Breast epithelium (tissue), 4 donors: ENCODE results near the gene DNAH8. TPM values are rescaled to one million over a fixed set of nuclear protein-coding genes. Genes with fewer than 3 reads are reported as not detected.

Experiments used
- DNase-seq, 2 donors: peaks; one replicate each; pipeline ENCODE4 v3.0.0-alpha.2; 2019; ENCODE audit warnings: low spot score in 2 of 2
- H3K27ac ChIP-seq, 2 donors: fragments of 200-600 bp; sonication (generic) in 1 of 2; one replicate each; pipeline ENCODE4 v1.5.1; 2016 to 2019; ENCODE audit warnings: mild to moderate bottlenecking in 1 of 2
- H3K27me3 ChIP-seq, 2 donors: fragments of 200-600 bp; sonication (generic) in 1 of 2; one replicate each; pipeline versions ENCODE4 v1.5.1 to v1.6.0; 2017 to 2019; ENCODE audit warnings: control low read depth in 1 of 2, mild to moderate bottlenecking in 1 of 2
- H3K36me3 ChIP-seq: fragments of 200-600 bp; one replicate; pipeline ENCODE4 v1.5.1; 2019
- H3K4me1 ChIP-seq, 2 donors: fragments of 200-600 bp; sonication (generic); one replicate each; pipeline ENCODE4 v1.5.1; 2016 to 2019; ENCODE audit warnings: control low read depth in 1 of 2
- H3K4me3 ChIP-seq, 3 donors: fragments of 200-600 bp; sonication (generic); 1 replicate in 2 of 3; 2 replicates in 1 of 3; pipeline ENCODE4 v1.5.1; 2016 to 2019; ENCODE audit warnings: mild to moderate bottlenecking in 3 of 3, moderate library complexity in 2 of 3
- H3K9me3 ChIP-seq, 2 donors: fragments of 200-600 bp; sonication (generic) in 1 of 2; one replicate each; pipeline ENCODE4 v1.5.1; 2016 to 2019; ENCODE audit warnings: control low read depth in 1 of 2
- CTCF ChIP-seq, 3 donors: fragments of 450-650 bp; IDR thresholded peaks; one replicate each; pipeline ENCODE4 v1.5.1; 2016 to 2017; ENCODE audit warnings: antibody characterized with exemption in 3 of 3, mild to moderate bottlenecking in 3 of 3, moderate library complexity in 3 of 3
- POLR2A ChIP-seq: fragments of 450-650 bp; IDR thresholded peaks from one replicate; pipeline ENCODE4 v1.6.1; 2016; ENCODE audit warnings: antibody characterized with exemption, mild to moderate bottlenecking, moderate library complexity
- POLR2AphosphoS5 ChIP-seq, 3 donors: sonication (generic); formaldehyde crosslinking; IDR thresholded peaks; one replicate each; pipeline ENCODE4 v1.6.1; 2017; ENCODE audit warnings: antibody characterized with exemption in 3 of 3
- intact Hi-C: fragments of 100-400 bp; cut with DNase I; formaldehyde crosslinking; loops from one replicate; pipeline ENCODE4 v1.15.1; 2023; ENCODE audit warnings: low total_unique reads
- total RNA-seq, 3 donors: library from RNA; depleted of rRNA; stranded (reverse); fragments of >200 nt; gene quantifications; one replicate each; pipeline ENCODE4 v1.1.0, GENCODE V29; 2016

The DNAH8 gene
- total RNA-seq, 3 donors from 2014 or later: under 0.01 TPM; not detected in 1

- no peaks in the 10 kb centered on the region for H3K36me3 ChIP-seq
- H3K27ac ChIP-seq: no peak overlapping the region
- H3K4me1 ChIP-seq: no peaks in the 10 kb centered on the region
- H3K27me3 ChIP-seq: peaks cover 0 to 4% of the 10 kb centered on the region in 2 donors
- no peak for TF ChIP-seq CTCF (IDR thresholded peaks at IDR 0.05)
- no peak for TF ChIP-seq POLR2AphosphoS5 (IDR thresholded peaks at IDR 0.05)
- no peak for TF ChIP-seq POLR2A
- DNase-seq: no peak
- intact Hi-C loops: no loop called here
- H3K9me3 ChIP-seq: peaks cover 0 to 3% of the 10 kb centered on the region in 2 donors
- H3K4me3 ChIP-seq: no peak overlapping the region
Measured at GRCh38 chr6:39065561-39065960, 350.4 kb downstream of the DNAH8 start.

GRCh38 chr6:39068391-39068790 is 353.3 kb downstream of the DNAH8 start:
- Histone ChIP-seq H3K4me1 (no peaks in the 10 kb centered on the region), H3K4me3 (no peak overlapping the region), H3K9me3 (peaks cover 0 to 3% of the 10 kb centered on the region in 2 donors), H3K27ac (no peak overlapping the region), H3K36me3 (no peaks in the 10 kb centered on the region), H3K27me3 (no peaks in the 10 kb centered on the region)
- intact Hi-C loops: no loop called here
- TF ChIP-seq POLR2A (no peak), CTCF (IDR thresholded peaks at IDR 0.05) (no peak), POLR2AphosphoS5 (IDR thresholded peaks at IDR 0.05) (no peak)
- no peak for DNase-seq

- no peaks in the 10 kb centered on the region for H3K36me3 ChIP-seq
- H3K9me3 ChIP-seq: peaks cover 0 to 3% of the 10 kb centered on the region in 2 donors
- H3K4me3 ChIP-seq: no peak overlapping the region
- H3K27me3 ChIP-seq: no peaks in the 10 kb centered on the region
- intact Hi-C loops: no loop called here
- DNase-seq: no peak
- H3K4me1 ChIP-seq: no peaks in the 10 kb centered on the region
- H3K27ac ChIP-seq: no peak overlapping the region
- TF ChIP-seq CTCF (IDR thresholded peaks at IDR 0.05) (no peak), POLR2AphosphoS5 (IDR thresholded peaks at IDR 0.05) (no peak), POLR2A (no peak)
Measured at GRCh38 chr6:39072830-39073229, 357.7 kb downstream of the DNAH8 start.

DNA sequence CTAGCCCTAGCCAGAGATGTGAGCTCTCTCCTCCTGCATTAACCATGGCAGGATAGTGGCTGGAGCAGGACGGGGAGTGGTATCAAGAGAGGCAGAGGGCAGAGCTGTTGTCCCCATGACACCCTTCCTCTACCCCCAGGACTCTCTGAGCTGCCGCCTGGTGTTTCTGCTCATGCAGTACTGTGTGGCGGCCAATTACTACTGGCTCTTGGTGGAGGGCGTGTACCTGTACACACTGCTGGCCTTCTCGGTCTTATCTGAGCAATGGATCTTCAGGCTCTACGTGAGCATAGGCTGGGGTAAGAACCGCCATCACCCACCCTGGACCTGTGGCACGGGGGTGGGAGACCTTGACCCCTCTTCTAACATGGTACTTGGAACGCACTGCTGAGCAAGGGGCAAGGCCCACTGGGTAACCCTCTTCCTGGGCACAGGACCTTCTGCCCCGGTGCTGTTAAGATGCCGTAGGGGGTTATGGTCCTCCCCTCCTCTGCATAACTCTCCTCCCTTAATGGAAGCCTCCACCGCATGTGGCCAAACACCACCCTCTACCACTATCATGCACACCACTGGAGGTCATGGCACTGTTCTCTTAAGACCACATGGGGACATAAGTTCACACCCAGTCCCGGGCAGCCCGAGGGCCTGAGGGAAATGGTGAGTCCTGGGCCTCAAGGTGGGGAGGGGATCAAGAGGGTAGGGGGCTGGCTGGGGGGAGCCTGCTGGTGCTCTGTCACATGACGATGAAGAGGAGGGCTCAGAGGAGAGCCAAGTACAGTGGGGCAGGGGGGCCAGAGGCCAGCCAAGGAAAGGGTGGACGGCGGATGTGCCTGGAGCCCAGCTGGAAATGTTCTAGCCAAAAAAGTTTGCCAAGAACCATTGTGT is 358.6 kb downstream of the DNAH8 start:
- intact Hi-C loops: no loop called here
- no peaks in the 10 kb centered on the region for H3K4me1 ChIP-seq
- no peaks in the 10 kb centered on the region for H3K27me3 ChIP-seq
- no peak overlapping the region for H3K27ac ChIP-seq
- no peak for TF ChIP-seq CTCF (IDR thresholded peaks at IDR 0.05)
- TF ChIP-seq POLR2A: no peak
- no peak for TF ChIP-seq POLR2AphosphoS5 (IDR thresholded peaks at IDR 0.05)
- H3K36me3 ChIP-seq: no peaks in the 10 kb centered on the region
- H3K4me3 ChIP-seq: no peak overlapping the region
- DNase-seq: no peak
- H3K9me3 ChIP-seq: peaks cover 0 to 3% of the 10 kb centered on the region in 2 donors

DNA sequence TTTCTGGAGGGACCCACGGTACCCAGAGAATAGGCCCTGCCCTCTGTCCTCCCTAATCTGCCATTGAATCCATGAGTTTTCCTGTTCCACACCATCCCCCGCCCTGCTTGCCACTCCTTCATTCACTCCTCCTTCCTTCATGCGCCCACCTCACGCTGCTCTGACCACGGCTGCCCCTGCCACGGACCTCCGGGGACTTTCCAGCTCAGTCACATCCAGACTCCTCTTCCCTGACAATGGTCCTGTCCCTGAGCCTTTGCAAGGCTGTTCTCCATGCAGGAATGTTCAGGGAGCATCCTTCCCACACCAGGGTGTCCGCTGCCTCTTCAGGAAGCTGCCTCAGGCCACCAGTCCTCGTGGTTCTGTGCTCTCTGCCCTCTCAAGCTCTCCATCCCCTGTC is 359.4 kb downstream of the DNAH8 start:
- Histone ChIP-seq H3K9me3 (peaks cover 0 to 3% of the 10 kb centered on the region in 2 donors), H3K4me3 (no peak overlapping the region), H3K36me3 (no peaks in the 10 kb centered on the region), H3K27ac (no peak overlapping the region), H3K27me3 (no peaks in the 10 kb centered on the region), H3K4me1 (no peaks in the 10 kb centered on the region)
- intact Hi-C loops: no loop called here
- DNase-seq: no peak
- TF ChIP-seq POLR2AphosphoS5 (IDR thresholded peaks at IDR 0.05) (no peak), POLR2A (no peak), CTCF (IDR thresholded peaks at IDR 0.05) (no peak)
